Fibroblast of lung (primary cell): ENCODE measurements around the gene ACBD3.

ENCODE experiments used
- EZH2 ChIP-seq: IDR thresholded peaks from 2 replicates; pipeline ENCODE4 v1.5.1; 2012; ENCODE audit warnings: low read length, control low read depth, mild to moderate bottlenecking; ENCODE audit errors: missing control alignments
- TF ChIP-seq, protein P1 (sequence below), 2 donors: IDR thresholded peaks in 1 of 2; conservative IDR thresholded peaks in 1 of 2; 1 replicate in 1 of 2; 2 replicates in 1 of 2; pipeline ENCODE4 v1.5.1; 2011 to 2012; ENCODE audit warnings: low read length in 2 of 2, control low read depth in 1 of 2, inconsistent platforms in 1 of 2, low read depth in 1 of 2, mild to moderate bottlenecking in 1 of 2

DNA sequence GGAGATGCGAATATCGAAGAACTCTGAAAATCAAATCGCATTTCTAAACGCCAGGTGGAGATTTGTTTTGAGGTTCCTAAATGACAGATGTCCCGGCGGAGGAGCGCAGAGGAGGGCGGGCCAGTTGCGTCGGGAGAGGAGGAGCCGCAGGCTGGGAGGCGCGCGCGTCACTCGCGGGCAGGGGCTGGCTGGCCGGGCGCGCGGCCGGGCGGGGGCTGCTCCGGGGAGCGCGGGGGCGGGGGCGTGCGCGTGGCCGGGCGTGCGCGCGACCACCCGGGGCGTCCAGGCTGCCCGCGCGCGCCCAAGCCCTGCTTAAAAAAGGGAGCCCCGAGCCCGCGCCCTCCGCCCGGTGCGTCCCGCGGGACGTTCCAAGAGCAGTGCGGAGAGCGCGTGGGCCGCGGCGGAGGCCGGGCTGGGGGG is 76.7 kb downstream of the ACBD3 start:
- TF ChIP-seq, protein P1, sequence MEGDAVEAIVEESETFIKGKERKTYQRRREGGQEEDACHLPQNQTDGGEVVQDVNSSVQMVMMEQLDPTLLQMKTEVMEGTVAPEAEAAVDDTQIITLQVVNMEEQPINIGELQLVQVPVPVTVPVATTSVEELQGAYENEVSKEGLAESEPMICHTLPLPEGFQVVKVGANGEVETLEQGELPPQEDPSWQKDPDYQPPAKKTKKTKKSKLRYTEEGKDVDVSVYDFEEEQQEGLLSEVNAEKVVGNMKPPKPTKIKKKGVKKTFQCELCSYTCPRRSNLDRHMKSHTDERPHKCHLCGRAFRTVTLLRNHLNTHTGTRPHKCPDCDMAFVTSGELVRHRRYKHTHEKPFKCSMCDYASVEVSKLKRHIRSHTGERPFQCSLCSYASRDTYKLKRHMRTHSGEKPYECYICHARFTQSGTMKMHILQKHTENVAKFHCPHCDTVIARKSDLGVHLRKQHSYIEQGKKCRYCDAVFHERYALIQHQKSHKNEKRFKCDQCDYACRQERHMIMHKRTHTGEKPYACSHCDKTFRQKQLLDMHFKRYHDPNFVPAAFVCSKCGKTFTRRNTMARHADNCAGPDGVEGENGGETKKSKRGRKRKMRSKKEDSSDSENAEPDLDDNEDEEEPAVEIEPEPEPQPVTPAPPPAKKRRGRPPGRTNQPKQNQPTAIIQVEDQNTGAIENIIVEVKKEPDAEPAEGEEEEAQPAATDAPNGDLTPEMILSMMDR (conservative IDR thresholded peaks at IDR 0.05 in 1 of 2, IDR thresholded peaks at IDR 0.05 in 1 of 2; ENCODE audit: low read depth in 1 of 2, low read length in 2 of 2) = no peak
- no peak for TF ChIP-seq EZH2
